Activated CD4-positive, alpha-beta T cell treated with anti-CD3 and anti-CD28 coated beads, Interleukin-2, amount 50 U/mL, for 16 hours (primary cell): ENCODE measurements around the gene PRICKLE3.
"Not testable (repeated sequence)": the region's sequence is repeated elsewhere in the genome, so short reads cannot be mapped to it uniquely, and the experiment has no call there.

Experiments
- DNase-seq: peaks from one replicate; pipeline ENCODE4 v3.0.0-alpha.2; 2020

Gene PRICKLE3

GRCh38 chrX:49178537-49178936 is 7.6 kb downstream of the PRICKLE3 start:
- no peak for DNase-seq

GRCh38 chrX:49177873-49178480 is 8.2 kb downstream of the PRICKLE3 start:
- DNase-seq: no peak

GRCh38 chrX:49177338-49177833 is 8.8 kb downstream of the PRICKLE3 start:
- no peak for DNase-seq

- DNase-seq: no peak
Measured at GRCh38 chrX:49176421-49177326, 9.5 kb downstream of the PRICKLE3 start.

- DNase-seq: no peak
Measured at GRCh38 chrX:49175435-49176274, 10.5 kb downstream of the PRICKLE3 start.

GRCh38 chrX:49174723-49175122 is 11.4 kb downstream of the PRICKLE3 start:
- DNase-seq: no peak

GRCh38 chrX:49173544-49173943 is 12.6 kb downstream of the PRICKLE3 start:
- not testable (repeated sequence) for DNase-seq

- DNase-seq: peak; percentile 78
Measured at GRCh38 chrX:49172280-49172780, 13.8 kb downstream of the PRICKLE3 start.

GRCh38 chrX:49171752-49172279 is 14.4 kb downstream of the PRICKLE3 start, which contains the start of gene PLP2:
Gene PLP2, plus strand, starts transcription at chrX:49171898. Its CDS starts 103 bp downstream, at chrX:49172001.
- peak; percentile 76 for DNase-seq

GRCh38 chrX:49167740-49168108 is 18.4 kb downstream of the PRICKLE3 start:
- DNase-seq: no peak

- peak; percentile 80 for DNase-seq
Measured at GRCh38 chrX:49166914-49167739, 19.0 kb downstream of the PRICKLE3 start.

- DNase-seq: peak; percentile 83
Measured at GRCh38 chrX:49165901-49166881, 20.0 kb downstream of the PRICKLE3 start.

GRCh38 chrX:49164589-49165360 is 21.4 kb downstream of the PRICKLE3 start:
- DNase-seq: no peak

GRCh38 chrX:49163555-49164419 is 22.4 kb downstream of the PRICKLE3 start:
- peak; percentile 82 for DNase-seq

GRCh38 chrX:49162620-49163019 is 23.6 kb downstream of the PRICKLE3 start, which contains the start of gene MAGIX:
Gene MAGIX, plus strand, starts transcription at chrX:49162758. Its CDS starts 132 bp downstream, at chrX:49162890.
- no peak for DNase-seq

GRCh38 chrX:49161632-49162031 is 24.5 kb downstream of the PRICKLE3 start:
- no peak for DNase-seq

GRCh38 chrX:49160908-49161307 is 25.3 kb downstream of the PRICKLE3 start:
- no peak for DNase-seq

- DNase-seq: no peak
Measured at GRCh38 chrX:49157194-49157593, 29.0 kb downstream of the PRICKLE3 start.
